22Rv1 (cell line): ENCODE measurements around the gene EPHA8.

ENCODE experiments used
- H3K27ac ChIP-seq: fragments of 450-650 bp; 2 replicates; pipeline ENCODE4 v1.5.1; 2017
- CTCF ChIP-seq: fragments of 450-650 bp; IDR thresholded peaks from 2 replicates; pipeline ENCODE4 v1.5.1; 2017; ENCODE audit warnings: mild to moderate bottlenecking
- ZFX ChIP-seq: fragments of 450-650 bp; IDR thresholded peaks from 2 replicates; pipeline ENCODE4 v1.6.1; 2017; ENCODE audit warnings: antibody characterized with exemption, borderline replicate concordance

Gene EPHA8

DNA sequence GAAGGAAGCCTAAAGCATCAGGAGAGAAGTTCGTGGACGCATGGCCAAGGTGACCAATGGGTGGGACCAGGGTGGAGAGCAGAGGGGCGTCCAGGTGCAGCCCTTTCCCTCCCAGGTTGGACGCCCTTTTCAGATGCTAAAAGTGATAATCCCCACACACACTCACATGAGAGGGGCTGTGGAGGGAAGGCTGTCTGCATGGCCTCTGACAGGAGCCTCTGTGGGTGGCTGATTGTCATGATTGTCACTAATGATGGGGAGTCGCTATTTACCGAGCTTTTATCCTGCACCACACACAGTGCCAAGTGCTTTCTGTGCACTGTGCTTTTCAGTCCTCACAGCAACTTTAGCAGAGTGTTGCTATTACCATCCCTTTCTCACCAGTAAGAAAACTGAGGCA is 46.0 kb downstream of the EPHA8 start:
- TF ChIP-seq ZFX (no peak), CTCF (no peak)
- no peak overlapping the region for H3K27ac ChIP-seq

DNA sequence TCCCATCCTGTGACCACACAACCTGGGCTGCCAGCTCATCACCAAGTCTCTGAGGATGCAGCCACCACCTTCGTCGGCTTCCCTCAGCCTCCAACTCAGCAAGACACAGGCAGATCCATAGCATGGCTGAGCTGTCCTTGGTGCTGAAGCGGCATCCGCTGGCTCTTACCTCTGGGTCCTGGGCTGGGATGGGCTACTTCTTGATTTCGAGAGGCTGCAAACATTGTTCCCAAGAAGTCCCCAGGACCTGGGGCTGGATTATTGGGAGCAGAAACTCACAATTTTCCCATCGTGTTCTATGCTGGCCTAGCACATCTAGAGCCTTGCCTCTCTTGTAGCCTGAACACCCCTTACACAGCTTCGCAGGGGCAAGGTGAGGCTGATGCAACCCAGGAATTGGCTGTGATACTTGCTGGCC is 48.2 kb downstream of the EPHA8 start:
- no peak overlapping the region for H3K27ac ChIP-seq
- TF ChIP-seq CTCF, result no peak
- no peak for TF ChIP-seq ZFX

GRCh38 chr1:22612671-22613571 is 49.6 kb downstream of the EPHA8 start:
- no peak for TF ChIP-seq CTCF
- no peak for TF ChIP-seq ZFX
- H3K27ac ChIP-seq, result no peak overlapping the region

DNA sequence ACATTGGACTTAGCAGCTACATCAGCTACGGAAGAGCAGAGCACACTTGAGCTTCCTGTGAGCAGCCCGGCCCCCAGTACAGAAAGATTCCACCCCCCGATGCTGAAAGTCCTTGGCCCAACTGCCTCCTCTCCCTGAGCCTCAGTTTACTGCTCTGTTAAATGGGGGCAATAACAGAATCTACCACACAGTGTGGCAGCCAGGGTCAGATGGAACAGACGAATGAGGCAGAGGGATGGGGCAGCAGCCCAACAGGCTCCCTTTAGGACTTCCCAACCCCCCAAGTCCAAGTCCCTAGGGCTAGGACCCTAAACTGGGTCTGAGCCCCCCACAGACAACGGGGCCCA is 50.3 kb downstream of the EPHA8 start:
- TF ChIP-seq CTCF (no peak), ZFX (no peak)
- H3K27ac ChIP-seq, result no peak overlapping the region

DNA sequence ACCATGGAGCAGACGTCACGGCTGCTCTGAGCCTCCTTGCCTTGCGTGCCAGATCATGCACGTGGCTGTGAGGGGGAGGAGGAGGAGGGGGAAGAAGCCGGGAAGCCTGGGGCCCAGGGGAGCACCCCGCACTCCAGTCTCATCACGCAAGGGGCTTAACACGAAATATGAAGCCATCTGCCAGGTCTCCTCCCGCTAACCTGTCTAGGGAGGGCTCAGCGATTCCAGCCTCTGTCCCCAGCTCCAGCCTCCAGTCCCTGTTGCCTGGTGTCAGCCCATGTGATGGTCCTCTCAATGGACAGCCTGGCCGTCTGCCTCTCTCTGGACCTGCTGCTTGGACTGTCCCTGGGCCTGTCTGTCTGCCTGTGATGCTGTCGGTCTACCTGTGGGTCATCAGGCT is 50.7 kb downstream of the EPHA8 start:
- no peak for TF ChIP-seq CTCF
- no peak for TF ChIP-seq ZFX
- H3K27ac ChIP-seq, result no peak overlapping the region

- H3K27ac ChIP-seq, result no peak overlapping the region
- TF ChIP-seq ZFX, result no peak
- no peak for TF ChIP-seq CTCF
Measured at GRCh38 chr1:22615886-22616285, 52.6 kb downstream of the EPHA8 start.

DNA sequence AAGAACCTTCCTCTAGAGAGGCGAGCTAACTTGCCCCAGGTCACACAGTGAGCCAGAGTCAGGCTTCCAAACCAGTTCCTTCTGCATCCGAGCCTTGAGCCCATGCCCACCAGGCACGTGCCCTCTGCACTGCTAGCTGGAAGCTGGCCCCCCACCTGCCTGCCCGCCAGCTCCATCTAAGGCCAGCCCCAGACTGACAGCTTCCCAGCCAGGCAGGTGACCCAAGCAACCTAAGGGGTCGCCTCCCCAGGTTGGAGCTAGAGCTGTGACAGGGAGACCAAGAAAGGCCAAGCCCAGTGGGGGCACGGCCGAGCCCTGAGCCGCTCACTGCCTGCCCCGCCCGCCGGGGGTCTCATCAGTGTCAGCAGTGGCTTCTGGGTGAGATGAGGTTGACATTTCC is 53.3 kb downstream of the EPHA8 start:
- no peak overlapping the region for H3K27ac ChIP-seq
- TF ChIP-seq CTCF (no peak), ZFX (no peak)
